ENCODE data around the gene GASK1A.

GRCh38 chr3:43001556-43002121 lies 22.5 kb downstream of the GASK1A start:
- TF ChIP-seq EZH2 (IDR thresholded peaks at IDR 0.05; ENCODE audit: borderline replicate concordance, low read depth, low read length, severe bottlenecking): no peak
- TF ChIP-seq CTCF (IDR thresholded peaks at IDR 0.05; ENCODE audit: borderline replicate concordance, extremely low read depth, low read length, poor library complexity, severe bottlenecking): no peak
